CD4-positive, alpha-beta T cell treated with Interleukin-17A for 4 hours (primary cell): ENCODE results near the gene PRR5L.

Source experiments
- DNase-seq: peaks from one replicate; pipeline ENCODE4 v3.0.0-alpha.2; 2020; ENCODE audit warnings: mixed read lengths

The PRR5L gene

GRCh38 chr11:36328966-36329673, 33.0 kb downstream of the PRR5L start:
- DNase-seq: no peak

GRCh38 chr11:36330411-36330810, 34.3 kb downstream of the PRR5L start:
- DNase-seq: no peak

GRCh38 chr11:36333468-36333867, 37.4 kb downstream of the PRR5L start:
- DNase-seq: no peak

- DNase-seq: no peak
Measured at GRCh38 chr11:36333897-36334296, 37.8 kb downstream of the PRR5L start.

- no peak for DNase-seq
Measured at GRCh38 chr11:36339888-36340287, 43.8 kb downstream of the PRR5L start.

GRCh38 chr11:36340897-36341296, 44.8 kb downstream of the PRR5L start:
- no peak for DNase-seq

GRCh38 chr11:36341915-36342314, 45.8 kb downstream of the PRR5L start:
- DNase-seq: no peak

GRCh38 chr11:36342327-36342726, 46.2 kb downstream of the PRR5L start:
- DNase-seq: no peak

GRCh38 chr11:36343436-36343835, 47.3 kb downstream of the PRR5L start:
- no peak for DNase-seq

- no peak for DNase-seq
Measured at GRCh38 chr11:36345084-36345511, 49.0 kb downstream of the PRR5L start.

- no peak for DNase-seq
Measured at GRCh38 chr11:36345535-36346141, 49.5 kb downstream of the PRR5L start.

- no peak for DNase-seq
Measured at GRCh38 chr11:36346562-36347383, 50.7 kb downstream of the PRR5L start.

GRCh38 chr11:36347384-36347906, 51.4 kb downstream of the PRR5L start:
- DNase-seq: no peak

GRCh38 chr11:36349351-36350136, 53.5 kb downstream of the PRR5L start:
- no peak for DNase-seq

- no peak for DNase-seq
Measured at GRCh38 chr11:36350137-36350513, 54.0 kb downstream of the PRR5L start.

- peak; percentile 57 for DNase-seq
Measured at GRCh38 chr11:36352922-36353321, 56.8 kb downstream of the PRR5L start.

- DNase-seq: no peak
Measured at GRCh38 chr11:36354221-36355003, 58.3 kb downstream of the PRR5L start.

GRCh38 chr11:36356201-36356600, 60.1 kb downstream of the PRR5L start:
- DNase-seq: no peak

- no peak for DNase-seq
Measured at GRCh38 chr11:36357831-36358230, 61.7 kb downstream of the PRR5L start.

GRCh38 chr11:36358436-36358835, 62.3 kb downstream of the PRR5L start:
- DNase-seq: no peak

- no peak for DNase-seq
Measured at GRCh38 chr11:36360318-36360717, 64.2 kb downstream of the PRR5L start.

- DNase-seq: no peak
Measured at GRCh38 chr11:36360826-36361415, 64.8 kb downstream of the PRR5L start.
